Right lung (tissue), 10 donors: ENCODE data around the gene SLC30A10. TPM values are rescaled to one million over a fixed set of nuclear protein-coding genes. Genes with fewer than 3 reads are reported as not detected.
"Not testable (repeated sequence)": the region's sequence is repeated elsewhere in the genome, so short reads cannot be mapped to it uniquely, and the experiment has no call there.

ENCODE experiments used
- DNase-seq, 2 donors: peaks; one replicate each; pipeline ENCODE4 v3.0.0-alpha.2; 2013
- long read RNA-seq, 8 donors: transcript quantifications; one replicate each; lab custom pipeline, GENCODE V29; 2026
- polyA plus RNA-seq, 5 donors: library from polyadenylated mRNA; unstranded; fragments of 120-200 nt; gene quantifications; one replicate each; pipeline versions ENCODE4 v1.2.1 to v1.2.3, GENCODE V29; 2013; ENCODE audit warnings: inconsistent platforms in 1 of 5, low replicate concordance in 1 of 5; ENCODE audit not compliant: insufficient read length in 5 of 5, insufficient read depth in 1 of 5

Gene SLC30A10
- under 1 TPM; 0.22 to 0.52 (median 0.28) TPM for polyA plus RNA-seq
- long read RNA-seq, donor 1 = 0 reads
- long read RNA-seq, donor 2 = 0 reads
- long read RNA-seq, donor 3 = 0 reads
- long read RNA-seq, donor 4 = 0 reads
- long read RNA-seq, donor 5 = 0 reads
- long read RNA-seq, donor 6 = 0 reads
- long read RNA-seq, donor 7 = 0 reads
- long read RNA-seq, donor 8 = 0 reads

DNA sequence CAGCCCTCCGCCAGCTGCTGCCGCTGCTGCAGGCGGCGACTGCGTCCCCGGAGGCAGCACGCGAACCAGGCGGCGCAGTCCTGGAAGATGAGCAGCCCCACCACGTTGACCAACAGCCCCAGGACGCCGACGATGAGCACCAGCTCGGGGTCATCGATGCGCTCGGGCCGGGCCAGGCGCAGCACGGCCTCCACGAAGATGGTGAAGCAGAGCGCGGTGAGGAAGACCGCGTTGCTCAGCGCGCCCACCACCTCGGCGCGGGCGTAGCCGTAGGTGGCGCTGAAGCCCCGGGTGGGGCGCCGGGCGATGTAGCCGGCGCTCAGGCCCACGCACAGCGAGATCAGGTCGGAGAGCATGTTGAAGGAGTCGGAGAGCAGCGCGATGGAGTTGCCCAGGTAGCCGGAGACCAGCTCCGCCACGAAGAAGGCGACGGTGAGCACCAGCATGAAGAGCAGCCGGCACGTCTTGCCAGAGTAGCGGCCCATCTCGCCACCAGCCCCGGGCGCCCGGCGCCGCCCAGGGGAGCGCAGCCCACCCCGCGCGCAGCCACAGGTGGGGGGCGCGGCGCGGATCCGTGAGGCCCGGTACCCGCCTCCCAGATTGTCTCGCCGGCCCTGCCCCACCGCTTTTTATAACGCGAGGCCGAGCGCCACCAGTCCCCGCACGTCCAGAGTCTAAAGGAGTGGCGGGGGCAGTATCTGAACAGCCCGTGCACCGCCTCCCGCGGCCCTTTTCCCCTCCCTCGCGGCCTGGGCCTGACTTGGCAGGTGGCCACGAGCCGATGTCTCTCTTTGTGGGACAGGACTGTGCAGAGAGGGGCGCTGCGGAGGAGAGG, at the start of gene SLC30A10:
Gene SLC30A10 (minus strand): TSS at position 602 of the 835 bp plus-strand sequence. CDS start 117 bp downstream, at position 485.
- peak; percentile 7 to 19 for DNase-seq

DNA sequence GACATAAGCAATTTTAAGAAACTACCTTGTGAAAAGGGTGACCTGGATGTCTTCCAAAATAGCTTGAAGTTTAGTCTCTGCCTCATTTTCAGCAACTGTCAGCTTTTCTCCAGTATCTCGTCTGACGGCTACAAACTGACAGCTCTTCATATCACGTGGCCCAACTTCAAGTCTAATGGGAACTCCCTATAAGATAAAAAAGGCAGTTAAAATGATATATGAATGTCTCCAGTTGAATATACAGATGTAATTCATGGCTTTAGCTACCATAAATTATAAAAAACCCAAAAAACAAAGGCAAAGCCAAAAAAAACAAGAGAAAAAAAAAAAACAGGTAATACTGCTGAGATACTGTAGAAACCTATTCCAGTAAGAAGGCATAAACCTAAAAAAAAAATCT, 44.9 kb upstream of the SLC30A10 start:
- no peak for DNase-seq

DNA sequence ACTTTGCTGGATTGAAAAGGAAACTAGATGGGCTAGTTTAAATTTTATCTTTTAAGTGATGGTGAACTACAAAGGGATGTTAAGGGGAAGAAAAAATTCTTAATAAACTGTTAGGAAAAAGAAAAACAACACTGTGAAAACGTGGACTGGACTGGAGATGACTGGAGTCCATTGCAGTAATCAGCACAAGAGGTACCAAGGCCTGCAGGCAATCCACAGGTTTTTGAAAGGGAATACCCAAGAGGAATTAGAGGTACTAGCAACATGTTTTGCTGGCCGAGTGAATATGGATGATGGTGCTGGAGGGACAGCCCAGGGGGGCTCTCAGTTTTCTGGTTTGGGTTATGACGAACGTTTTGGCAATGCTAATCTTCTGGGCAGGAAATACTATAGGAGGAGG, 39.0 kb upstream of the SLC30A10 start:
- DNase-seq = no peak

DNA sequence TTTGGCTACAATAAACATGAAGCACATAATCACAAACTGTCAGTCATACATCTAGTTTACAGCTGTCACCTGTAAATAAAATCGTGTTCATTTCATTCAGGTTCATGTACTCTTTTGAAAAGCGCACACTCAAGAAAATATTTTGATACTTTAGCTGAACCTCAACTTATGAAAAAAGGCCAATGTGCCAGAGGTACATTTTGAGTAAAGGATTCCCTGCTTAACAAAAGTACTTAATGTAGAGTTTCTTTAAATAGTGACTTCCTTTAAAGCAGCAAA, 37.7 kb upstream of the SLC30A10 start:
- no peak for DNase-seq

DNA sequence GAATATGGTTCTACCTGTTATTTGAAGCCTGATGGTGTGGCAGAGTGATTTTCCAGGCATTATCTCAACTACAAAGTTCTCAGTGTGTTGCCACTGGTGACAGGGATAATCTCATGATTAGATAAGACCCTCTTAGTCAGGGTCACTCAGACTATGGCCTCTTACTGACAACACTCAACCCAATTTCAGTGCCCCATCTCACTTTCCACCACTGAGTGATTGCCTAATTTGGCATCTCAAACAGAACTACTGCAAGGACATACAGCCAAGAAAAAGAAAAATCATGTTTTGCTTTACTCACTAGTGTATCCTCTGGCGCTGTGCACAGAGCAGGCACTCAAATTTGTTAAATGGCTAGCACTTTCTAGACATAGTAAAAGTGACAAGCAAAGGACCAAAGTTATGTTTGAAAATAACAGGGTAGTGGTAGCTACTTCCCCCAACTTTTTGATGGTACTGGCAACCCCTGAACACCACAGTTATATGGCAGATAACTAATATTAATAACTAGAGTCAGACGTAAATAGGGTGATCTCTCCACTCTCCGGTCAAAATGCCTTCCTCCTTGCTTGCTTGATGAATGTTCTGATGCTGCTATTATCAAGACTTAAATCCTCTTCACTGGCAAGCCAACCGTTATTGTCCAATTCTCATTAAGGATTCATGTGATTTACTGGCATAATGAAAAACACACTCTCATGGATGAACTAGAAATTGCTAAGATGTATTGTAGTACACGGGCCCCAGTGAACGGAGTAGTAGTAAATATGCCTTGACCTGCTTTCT, 37.1 kb upstream of the SLC30A10 start:
- no peak for DNase-seq

DNA sequence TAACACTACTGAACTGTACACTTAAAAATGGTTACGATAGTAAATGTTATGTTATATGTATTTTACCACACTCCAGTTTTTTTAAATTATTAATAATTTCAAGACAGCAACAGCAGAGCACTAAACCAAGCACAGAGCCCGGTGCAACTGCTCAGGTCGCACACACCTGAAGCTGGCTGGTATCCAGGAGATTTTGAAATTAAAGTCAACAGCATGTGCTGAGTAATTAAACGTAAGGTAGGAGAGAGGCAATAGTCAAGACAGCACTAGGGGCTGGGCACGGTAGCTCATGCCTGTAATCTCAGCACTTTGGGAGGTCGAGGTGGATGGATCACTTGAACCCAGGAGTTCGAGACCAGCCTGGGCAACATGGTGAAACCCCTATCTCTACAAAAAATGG, 35.1 kb upstream of the SLC30A10 start:
- peak in 1 of 2 donors; percentile 6 for DNase-seq

DNA sequence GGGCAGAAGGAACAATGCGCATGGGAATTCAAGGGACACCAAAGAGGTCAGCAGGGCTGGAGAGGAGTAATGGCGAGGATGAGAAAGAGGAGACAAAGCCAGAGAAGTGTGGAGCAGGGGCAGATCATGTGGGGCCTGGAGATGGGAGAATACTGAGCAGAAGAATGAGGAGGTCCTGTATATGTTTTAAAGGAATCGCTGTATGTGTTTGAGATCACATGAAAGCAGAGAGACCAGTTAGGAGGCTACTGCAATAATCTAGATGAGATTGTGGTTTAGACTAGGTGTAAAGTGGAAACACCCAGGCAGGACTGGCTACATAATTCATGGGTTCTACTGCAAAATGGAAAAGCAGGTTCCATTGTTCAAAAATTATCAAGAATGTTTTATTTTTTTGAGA, 33.3 kb upstream of the SLC30A10 start:
- DNase-seq = no peak

DNA sequence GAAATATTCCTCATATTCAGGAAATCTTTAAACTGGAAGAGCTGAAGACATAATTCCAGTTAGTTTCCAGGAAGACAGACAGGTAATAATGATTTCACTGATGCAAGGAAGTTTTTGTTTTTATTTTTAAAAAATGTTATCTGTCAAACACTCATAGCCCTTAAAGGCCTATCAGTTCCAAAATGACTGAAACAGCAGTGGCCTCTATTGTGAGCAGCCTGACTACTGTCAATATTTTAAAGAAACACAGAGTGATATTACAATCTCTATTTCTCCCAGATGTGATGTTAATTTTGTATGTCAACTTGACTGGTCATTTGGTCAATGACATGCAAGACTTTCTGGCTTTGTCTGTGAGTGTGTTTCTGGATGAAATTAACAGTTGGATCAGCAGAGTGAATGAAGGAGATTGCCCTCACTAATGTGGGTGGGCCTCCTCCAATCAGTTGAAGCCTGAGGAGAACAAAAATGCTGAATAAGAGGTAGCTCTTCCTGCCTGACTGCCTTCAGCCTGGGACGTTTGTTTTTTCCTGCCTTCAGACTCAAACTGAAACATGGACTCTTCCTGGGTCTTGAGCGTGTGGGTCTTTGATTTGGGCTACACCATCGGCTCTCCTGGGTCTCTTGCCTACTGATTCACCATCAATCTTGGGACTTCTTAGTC, 31.3 kb upstream of the SLC30A10 start:
- no peak for DNase-seq

DNA sequence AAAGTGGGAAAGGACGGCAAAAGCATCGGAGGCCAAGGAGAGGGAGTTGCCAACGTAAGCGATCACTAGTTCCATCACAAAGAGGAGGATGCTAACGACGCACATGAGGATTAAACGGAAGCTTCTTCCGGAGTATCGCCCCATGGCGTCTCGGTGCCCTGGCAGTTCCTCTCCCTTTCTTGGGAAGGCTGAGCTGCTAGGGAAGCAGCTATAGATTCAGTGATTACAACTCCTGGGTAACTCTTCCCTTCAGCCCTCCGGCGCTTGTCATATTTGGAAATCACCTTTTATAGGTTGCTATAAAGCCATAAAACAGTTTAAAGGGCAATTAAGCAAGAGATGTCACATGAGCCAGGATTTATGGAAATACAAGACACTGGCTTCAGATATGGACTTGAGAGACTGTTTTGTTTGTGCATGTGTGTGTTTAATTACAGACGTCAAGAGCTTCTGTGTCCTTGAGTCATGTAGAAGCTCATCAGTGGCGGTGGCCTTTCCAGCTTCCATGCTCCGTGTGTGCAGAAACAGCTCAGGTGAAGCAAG, 30.6 kb upstream of the SLC30A10 start:
- DNase-seq = no peak

DNA sequence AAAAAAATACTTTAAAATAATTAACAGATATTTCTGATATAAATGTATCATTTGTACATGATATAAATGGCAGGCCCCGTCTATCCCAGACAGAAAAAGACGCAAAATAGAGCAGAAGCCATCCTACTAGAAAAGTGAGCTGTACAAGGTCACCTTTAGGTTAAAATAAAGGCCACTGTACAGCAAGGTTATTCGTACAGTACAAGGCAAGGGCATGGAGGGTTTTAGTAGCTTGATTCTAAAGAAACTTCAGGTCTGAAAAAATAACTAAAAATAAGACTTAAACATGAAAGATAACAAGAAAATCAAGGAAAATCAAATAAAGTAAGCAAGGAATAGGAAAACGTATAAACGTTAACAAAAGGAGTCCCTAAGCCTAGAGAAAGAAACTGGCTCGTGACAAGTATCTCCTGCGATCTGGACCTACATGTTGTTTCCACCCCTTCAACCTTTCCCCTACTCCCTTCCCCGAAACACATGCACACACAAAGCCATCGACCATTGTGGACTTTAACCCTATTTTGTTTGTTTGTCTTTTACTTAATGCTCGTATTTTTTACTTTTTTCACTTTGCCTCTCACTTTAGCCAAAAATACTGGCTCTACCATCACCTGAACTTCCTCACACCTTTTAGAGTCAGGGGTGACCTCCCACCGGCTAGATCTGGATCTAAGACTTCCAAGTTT, 26.5 kb upstream of the SLC30A10 start:
- DNase-seq = no peak

DNA sequence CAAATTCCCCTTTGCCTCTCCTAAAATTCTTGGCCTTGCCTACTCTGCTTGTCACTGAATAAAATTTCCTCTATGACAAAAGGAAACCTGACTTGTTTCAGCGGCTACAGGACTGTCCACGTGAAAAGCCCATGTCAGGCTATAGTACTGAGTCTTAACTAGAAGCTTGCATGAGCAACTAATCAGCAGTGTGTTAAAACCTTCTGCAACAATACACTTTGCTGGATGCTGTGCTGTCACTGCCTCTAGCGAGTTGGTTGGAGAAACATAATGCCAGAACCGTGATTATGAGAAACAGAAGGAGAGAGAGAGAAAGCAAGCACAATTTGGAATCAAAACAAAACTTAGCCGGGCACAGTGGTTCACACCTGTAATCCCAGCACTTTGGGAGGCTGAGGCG, 25.7 kb upstream of the SLC30A10 start:
- DNase-seq = no peak

DNA sequence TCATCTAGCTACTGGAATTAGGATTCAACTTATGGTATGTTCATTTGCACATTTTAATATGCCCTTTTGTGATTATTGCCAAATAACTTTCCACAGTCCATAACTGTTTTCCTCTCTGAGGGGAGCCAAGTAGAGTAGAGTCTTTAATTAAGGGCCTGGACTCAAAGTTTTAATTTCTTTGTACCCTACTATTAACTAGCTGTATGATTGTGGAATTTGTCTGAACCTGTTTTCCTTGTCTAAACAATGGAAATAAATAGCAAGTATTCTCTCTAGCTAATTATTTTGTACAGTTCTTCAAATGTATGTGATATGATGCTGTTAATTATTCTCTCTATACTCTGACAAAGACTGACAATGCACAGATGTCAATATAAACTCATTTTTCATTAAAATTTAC, 24.0 kb upstream of the SLC30A10 start:
- DNase-seq = no peak

DNA sequence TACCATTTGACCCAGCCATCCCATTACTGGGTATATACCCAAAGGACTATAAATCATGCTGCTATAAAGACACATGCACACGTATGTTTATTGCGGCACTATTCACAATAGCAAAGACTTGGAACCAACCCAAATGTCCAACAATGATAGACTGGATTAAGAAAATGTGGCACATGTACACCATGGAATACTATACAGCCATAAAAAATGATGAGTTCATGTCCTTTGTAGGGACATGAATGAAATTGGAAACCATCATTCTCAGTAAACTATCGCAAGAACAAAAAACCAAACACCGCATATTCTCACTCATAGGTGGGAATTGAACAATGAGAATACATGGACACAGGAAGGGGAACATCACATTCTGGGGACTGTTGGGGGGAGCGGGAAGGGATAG, 20.9 kb upstream of the SLC30A10 start:
- not testable (repeated sequence) for DNase-seq

DNA sequence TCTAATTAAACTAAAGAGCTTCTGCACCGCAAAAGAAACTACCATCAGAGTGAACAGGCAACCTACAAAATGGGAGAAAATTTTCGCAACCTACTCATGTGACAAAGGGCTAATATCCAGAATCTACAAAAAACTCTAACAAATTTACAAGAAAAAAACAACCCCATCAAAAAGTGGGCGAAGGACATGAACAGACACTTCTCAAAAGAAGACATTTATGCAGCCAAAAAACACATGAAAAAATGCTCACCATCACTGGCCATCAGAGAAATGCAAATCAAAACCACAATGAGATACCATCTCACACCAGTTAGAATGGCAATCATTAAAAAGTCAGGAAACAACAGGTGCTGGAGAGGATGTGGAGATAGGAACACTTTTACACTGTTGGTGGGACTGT, 20.4 kb upstream of the SLC30A10 start:
- DNase-seq = not testable (repeated sequence)

DNA sequence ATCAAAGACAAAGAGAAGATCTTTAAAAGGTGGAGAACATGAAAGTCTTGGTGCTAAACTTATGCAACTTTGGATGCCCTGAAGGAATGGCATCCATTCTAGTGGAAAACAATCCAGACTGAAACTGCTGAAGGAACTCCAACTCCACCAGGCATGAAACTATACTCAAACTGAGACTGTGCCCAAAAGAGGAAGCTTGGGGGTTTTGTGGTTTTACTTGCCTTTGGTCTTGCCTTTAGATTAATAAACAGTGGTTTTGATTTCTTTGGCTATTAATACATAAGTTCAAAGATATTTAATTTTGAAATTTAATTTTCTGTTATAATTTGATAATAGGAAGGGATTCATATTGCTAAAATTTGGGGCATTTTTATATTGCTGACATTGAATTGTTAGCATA, 17.4 kb upstream of the SLC30A10 start:
- DNase-seq = no peak

DNA sequence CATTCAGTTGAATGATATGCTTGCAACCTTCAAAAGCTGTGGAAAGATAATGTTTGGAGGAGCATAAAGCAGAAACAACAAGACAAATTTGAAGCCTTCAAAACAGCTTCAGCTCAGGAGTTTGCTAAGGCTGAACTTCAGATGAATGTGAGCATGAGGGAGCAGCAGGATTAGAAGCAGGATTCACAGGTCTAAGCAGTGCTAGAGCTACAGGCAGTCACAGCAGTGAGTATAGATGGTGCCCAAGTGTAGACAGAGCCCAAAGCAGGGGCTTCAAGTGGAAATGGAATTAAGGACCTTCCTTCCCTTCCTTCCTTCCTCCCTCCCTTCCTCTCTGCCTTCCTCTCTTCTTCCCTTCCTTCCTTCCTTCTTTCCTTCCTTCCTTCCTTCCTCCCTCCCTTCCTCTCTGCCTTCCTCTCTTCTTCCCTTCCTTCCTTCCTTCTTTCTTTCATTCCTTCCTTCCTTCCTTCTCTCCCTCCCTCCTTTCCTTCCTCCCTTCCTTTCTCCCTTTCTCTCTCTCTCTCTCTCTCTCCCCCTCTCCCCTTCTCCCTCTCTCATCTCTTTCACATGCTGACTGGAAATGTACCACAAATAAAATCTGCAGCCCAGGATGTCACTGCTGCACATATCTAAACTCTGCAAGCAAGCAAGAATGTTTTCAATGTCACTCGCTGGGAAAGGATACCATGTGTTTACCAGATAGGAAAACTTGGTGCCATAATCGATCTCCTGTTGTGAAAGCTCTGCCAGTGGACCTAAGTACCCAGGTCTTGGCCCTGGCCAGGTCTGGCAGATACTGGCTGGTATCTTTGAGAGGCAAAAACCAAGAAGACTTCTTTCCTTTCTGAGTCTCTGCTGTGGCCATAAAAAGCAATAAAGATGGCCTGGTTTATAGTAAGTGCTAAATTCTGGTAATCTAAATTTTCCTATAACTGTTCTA, 13.1 kb upstream of the SLC30A10 start:
- DNase-seq = no peak

DNA sequence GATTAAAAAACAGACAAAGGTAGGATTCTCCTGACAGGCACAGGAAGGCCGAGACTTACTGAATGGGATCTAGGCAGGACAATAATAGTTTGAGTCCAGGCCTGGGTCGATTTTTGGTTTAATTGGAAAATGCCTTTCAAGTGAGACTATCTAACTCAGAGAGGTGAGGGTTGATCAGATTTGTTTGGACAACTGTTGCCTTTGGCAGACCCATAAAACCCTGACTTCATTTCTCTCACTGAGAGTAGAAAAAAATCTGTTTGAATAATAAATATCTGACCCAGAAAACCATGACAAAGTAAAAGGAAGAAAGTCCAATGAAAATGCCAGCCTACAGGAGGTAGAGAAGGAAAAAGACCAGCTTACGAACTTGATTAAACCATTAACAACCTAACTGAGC, 12.3 kb upstream of the SLC30A10 start:
- DNase-seq = no peak

DNA sequence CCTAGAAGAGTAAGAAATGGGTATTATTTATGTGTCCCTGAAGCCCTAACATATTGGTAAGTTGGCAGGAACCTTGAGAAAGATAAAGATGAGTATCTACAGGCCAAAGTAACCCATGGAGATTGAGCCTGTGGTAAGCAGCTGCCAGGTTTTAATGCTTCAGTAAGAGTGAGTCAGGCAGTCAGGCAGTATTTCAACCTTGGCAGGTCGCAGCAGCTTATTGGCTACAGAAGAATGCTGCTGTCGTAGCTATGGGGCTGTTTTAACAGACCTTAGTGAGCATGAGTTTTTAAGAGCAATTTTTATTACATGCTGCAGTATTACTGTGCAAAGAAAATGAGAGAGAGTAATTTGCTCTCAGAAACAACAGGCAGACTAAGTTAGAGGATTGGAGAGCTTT, 10.3 kb upstream of the SLC30A10 start:
- no peak for DNase-seq

DNA sequence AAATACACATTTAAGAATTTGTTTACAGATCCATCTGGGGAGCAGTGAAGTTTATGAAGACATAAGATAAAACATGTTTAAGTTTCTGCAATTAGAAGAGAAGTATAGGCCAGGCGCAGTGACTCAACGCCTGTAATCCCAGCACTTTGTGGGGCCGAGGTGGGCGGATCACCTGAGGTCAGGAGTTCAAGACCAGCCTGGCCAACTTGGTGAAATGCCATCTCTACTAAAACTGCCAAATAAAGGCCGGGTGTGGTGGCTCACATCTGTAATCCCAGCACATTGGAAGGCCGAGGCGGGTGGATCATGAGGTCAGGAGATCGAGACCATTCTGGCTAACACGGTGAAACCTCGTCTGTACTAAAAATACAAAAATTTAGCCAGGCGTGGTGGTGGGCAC, 5.4 kb upstream of the SLC30A10 start:
- DNase-seq = not testable (repeated sequence)

DNA sequence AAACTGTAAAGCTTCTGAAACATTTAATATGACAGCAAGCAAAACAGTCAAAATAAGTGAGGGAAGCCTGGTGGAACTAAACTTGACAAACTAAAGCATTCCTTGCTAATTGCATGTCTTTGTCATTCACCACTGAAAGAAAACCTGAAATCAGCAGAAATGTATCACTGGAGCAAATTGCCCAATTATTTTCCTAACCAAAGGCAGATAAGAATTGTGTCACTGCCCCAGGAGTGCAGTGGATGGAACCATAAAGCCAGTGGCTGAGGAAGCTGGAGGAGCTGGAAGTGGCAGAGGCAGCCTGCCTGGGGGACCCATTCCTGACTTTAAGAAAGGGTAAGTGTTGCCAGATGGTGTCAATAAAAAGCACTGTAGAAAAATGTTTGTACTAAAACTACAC, 2.7 kb upstream of the SLC30A10 start:
- no peak for DNase-seq
